GM13976 (cell line): ENCODE results near the gene GCH1.

ENCODE experiments used
- DNase-seq: peaks from one replicate; pipeline ENCODE4 v3.0.0; 2012; ENCODE audit warnings: low spot score
- CTCF ChIP-seq: IDR thresholded peaks from 2 replicates; pipeline ENCODE4 v1.5.1; 2012; ENCODE audit warnings: borderline replicate concordance, mild to moderate bottlenecking; ENCODE audit not compliant: insufficient read depth; ENCODE audit errors: extremely low read depth, missing control alignments, control extremely low read depth
- in situ Hi-C: fragments of 300-500 bp; cut with MboI; formaldehyde crosslinking; loops from one replicate; pipeline ENCODE4 v1.12.0; 2022; ENCODE audit warnings: low sequenced_read_pairs, mixed read lengths, inconsistent platforms; ENCODE audit not compliant: unreplicated experiment

The GCH1 gene

GRCh38 chr14:54852215-54852614 lies 50.4 kb downstream of the GCH1 start:
- in situ Hi-C loops: no loop called here

GRCh38 chr14:54848910-54849309 lies 53.7 kb downstream of the GCH1 start:
- TF ChIP-seq CTCF: no peak
- in situ Hi-C loops: no loop called here
- DNase-seq: no peak

More at GRCh38 chr14:54852215-54852614, 50.4 kb downstream of the GCH1 start:
- no peak for TF ChIP-seq CTCF
- no peak for DNase-seq

- no peak for DNase-seq
- in situ Hi-C loops: no loop called here
- no peak for TF ChIP-seq CTCF
Observed at GRCh38 chr14:54845641-54846040, 57.0 kb downstream of the GCH1 start.

- TF ChIP-seq CTCF: no peak
- in situ Hi-C loops: no loop called here
- DNase-seq: no peak
Observed at GRCh38 chr14:54844479-54844878, 58.1 kb downstream of the GCH1 start.

- TF ChIP-seq CTCF: no peak
- in situ Hi-C loops: no loop called here
- no peak for DNase-seq
Observed at GRCh38 chr14:54840798-54841197, 61.8 kb downstream of the GCH1 start.

GRCh38 chr14:54840336-54840735 lies 62.3 kb downstream of the GCH1 start:
- in situ Hi-C loops: no loop called here
- no peak for TF ChIP-seq CTCF
- DNase-seq: no peak

GRCh38 chr14:54839701-54840119 lies 62.9 kb downstream of the GCH1 start:
- in situ Hi-C loops: no loop called here
- TF ChIP-seq CTCF: no peak
- DNase-seq: no peak
